K562 (cell line): ENCODE data around the gene IL20. TPM values are rescaled to one million over a fixed set of nuclear protein-coding genes. Genes with fewer than 3 reads are reported as not detected.

Experiments used
- ATAC-seq: fragments of 200-7000 bp; cut with Tn5 transposase; 3 replicates; pipeline ENCODE4 v1.9.1; 2020; ENCODE audit warnings: moderate library complexity
- BruUV-seq: library from RNA; stranded (reverse); fragments of 400-500 nt; replicated peaks from 2 replicates; lab custom pipeline; 2021; lab: Mats Ljungman, UMichigan
- CTCF ChIA-PET: fragments of 300-600 bp; formaldehyde crosslinking; extraction: SDS; loops from one replicate; lab custom pipeline; 2021; ENCODE audit warnings: low intra/inter-chr PET ratio; lab: Yijun Ruan, JAX
- POLR2A ChIA-PET: fragments of 300-600, 350-650 bp; sonication (Branson Sonifier 250); formaldehyde crosslinking; extraction: SDS; loops from one replicate; lab custom pipeline; 2021; ENCODE audit warnings: antibody characterized with exemption, inconsistent platforms; lab: Yijun Ruan, JAX
- DNase-seq, 4 experiments: peaks; one replicate each; pipeline versions ENCODE4 v3.0.0 to v3.0.0-alpha.2; 2011 to 2018; ENCODE audit warnings: low spot score in 3 of 4, mixed read lengths in 3 of 4; ENCODE audit errors: extremely low read depth in 1 of 4
- FAIRE-seq: peaks from 2 replicates; lab custom pipeline; 2011; peaks lifted over from hg19 to GRCh38; lab: Jason Lieb, UNC
- H2AFZ ChIP-seq: 2 replicates; pipeline ENCODE4 v1.6.0; 2011; ENCODE audit warnings: low read depth, low read length, control low read depth, inconsistent platforms
- H3K27ac ChIP-seq: fragments of 200-600 bp; 3 replicates; pipeline ENCODE4 v1.8.0; 2011; ENCODE audit warnings: low read depth, mild to moderate bottlenecking, control low read depth, inconsistent platforms, low read length, moderate library complexity, mixed read lengths; ENCODE audit errors: extremely low read depth
- H3K27me3 ChIP-seq, 2 experiments: fragments of 300-600 bp in 1 of 2; 2 replicates in 1 of 2; 3 replicates in 1 of 2; pipeline versions ENCODE4 v1.6.0 to v1.8.0; 2011; ENCODE audit warnings: inconsistent platforms in 2 of 2, low read length in 2 of 2, mild to moderate bottlenecking in 1 of 2, mixed read lengths in 1 of 2, moderate library complexity in 1 of 2; ENCODE audit not compliant: control insufficient read depth in 2 of 2, insufficient read depth in 2 of 2
- H3K36me3 ChIP-seq: fragments of 300-600 bp; 3 replicates; pipeline ENCODE4 v1.8.0; 2011; ENCODE audit warnings: mild to moderate bottlenecking, low read length, inconsistent platforms; ENCODE audit not compliant: control insufficient read depth, insufficient read depth
- H3K4me1 ChIP-seq, 2 experiments: fragments of 200-600 bp in 1 of 2; replicated peaks in 1 of 2; 2 replicates in 1 of 2; 3 replicates in 1 of 2; pipeline versions ENCODE4 v1.5.1 to v1.8.0; 2011; ENCODE audit warnings: inconsistent platforms in 2 of 2, low read length in 2 of 2, mild to moderate bottlenecking in 1 of 2, mixed read lengths in 1 of 2, moderate library complexity in 1 of 2; ENCODE audit not compliant: control insufficient read depth in 2 of 2, insufficient read depth in 2 of 2
- H3K4me2 ChIP-seq: 2 replicates; pipeline ENCODE4 v1.6.1; 2011; ENCODE audit warnings: low read length, control low read depth, inconsistent platforms, mixed read lengths; ENCODE audit not compliant: insufficient read depth
- H3K4me3 ChIP-seq: fragments of 200-600 bp; sonication (generic), shearing (Covaris generic); 2 replicates; pipeline ENCODE4 v1.5.1; 2016; ENCODE audit warnings: control low read depth, inconsistent platforms
- H3K79me2 ChIP-seq: fragments of 200-600 bp; 3 replicates; pipeline ENCODE4 v1.8.0; 2011; ENCODE audit warnings: low read length, inconsistent platforms; ENCODE audit not compliant: control insufficient read depth, insufficient read depth
- H3K9ac ChIP-seq, 2 experiments: 2 replicates each; pipeline versions ENCODE4 v1.6.0 to v1.6.1; 2011; ENCODE audit warnings: low read depth in 2 of 2, low read length in 2 of 2, control low read depth in 1 of 2, inconsistent platforms in 1 of 2, mild to moderate bottlenecking in 1 of 2, mixed read lengths in 1 of 2; ENCODE audit not compliant: insufficient read depth in 1 of 2
- H3K9me1 ChIP-seq: one replicate; pipeline ENCODE4 v1.6.0; 2011; ENCODE audit warnings: inconsistent platforms, mild to moderate bottlenecking, low read length, moderate library complexity; ENCODE audit not compliant: control insufficient read depth, insufficient read depth
- H3K9me3 ChIP-seq: replicated peaks from 2 replicates; pipeline ENCODE4 v1.5.1; 2011; ENCODE audit warnings: low read depth, low read length, inconsistent platforms; ENCODE audit not compliant: control insufficient read depth, insufficient read depth
- H4K20me1 ChIP-seq: replicated peaks from 2 replicates; pipeline ENCODE4 v1.6.1; 2011; ENCODE audit warnings: low read length, inconsistent platforms, mixed read lengths; ENCODE audit not compliant: control insufficient read depth, insufficient read depth
- ARID1B ChIP-seq: fragments of 450-650 bp; IDR thresholded peaks from 2 replicates; pipeline ENCODE4 v1.6.1; 2016; ENCODE audit warnings: antibody characterized with exemption, mild to moderate bottlenecking, inconsistent platforms
- ATF1 ChIP-seq, 2 experiments: fragments of 450-650 bp in 1 of 2; IDR thresholded peaks; 2 replicates each; pipeline ENCODE4 v1.6.1; 2016; ENCODE audit warnings: missing compliant biosample characterization in 1 of 2, missing genetic modification characterization in 1 of 2
- CCAR2 ChIP-seq: fragments of 200-400 bp; formaldehyde crosslinking; IDR thresholded peaks from 2 replicates; pipeline ENCODE4 v1.6.1; 2017; ENCODE audit warnings: mild to moderate bottlenecking, low read depth, low read length
- EP400 ChIP-seq: fragments of 450-650 bp; IDR thresholded peaks from 2 replicates; pipeline ENCODE4 v1.6.1; 2017; ENCODE audit warnings: antibody characterized with exemption, mild to moderate bottlenecking, moderate library complexity
- GABPB2 ChIP-seq: fragments of 250-450 bp; sonication (Bioruptor Pico); conservative IDR thresholded peaks from 2 replicates; pipeline ENCODE4 v1.5.1; 2021; ENCODE audit warnings: mild to moderate bottlenecking
- PCBP1 ChIP-seq: fragments of 200-400 bp; formaldehyde crosslinking; IDR thresholded peaks from 2 replicates; pipeline ENCODE4 v1.6.1; 2018; ENCODE audit warnings: mild to moderate bottlenecking, low read depth, low read length; ENCODE audit not compliant: poor library complexity, severe bottlenecking
- RREB1 ChIP-seq: fragments of 250-450 bp; sonication (Bioruptor Pico); IDR thresholded peaks from 2 replicates; pipeline ENCODE4 v1.4.0; 2020
- ZBED1 ChIP-seq: IDR thresholded peaks from 2 replicates; pipeline ENCODE4 v1.6.1; 2014
- WGBS: fragments of 100-300 bp; shearing (Covaris generic); methylation state at CpG from one replicate; pipeline ENCODE4 v1.1.6; 2016; ENCODE audit warnings: low coverage, mixed read lengths; ENCODE audit not compliant: insufficient coverage; ENCODE audit errors: missing lambda C conversion rate; 5-methylcytosine and 5-hydroxymethylcytosine counted together
- in situ Hi-C: fragments of 300-500 bp; cut with MboI; formaldehyde crosslinking; loops from 4 replicates; pipeline ENCODE4 v1.15.0; 2018; ENCODE audit warnings: inconsistent platforms, mixed read lengths
- intact Hi-C: fragments of 100-400 bp; cut with micrococcal nuclease; formaldehyde crosslinking; loops from 2 replicates; pipeline ENCODE4 v1.14.2; 2022
- polyA plus RNA-seq, 8 experiments: library from polyadenylated mRNA; depleted of rRNA in 4 of 8; stranded (reverse) in 5 of 8; unstranded in 3 of 8; fragments of >200 nt; fragmentation: Nextera tagmentation in 2 of 8; fragmentation: Illumina TruSeq in 1 of 8; extraction: Ambion mirVana in 2 of 8; extraction: Trizol in 1 of 8; gene quantifications; 2 replicates each; pipeline versions ENCODE4 v1.2.1 to v1.2.3, GENCODE V29; 2011 to 2014; ENCODE audit warnings: inconsistent platforms in 1 of 8, missing spikeins in 1 of 8
- total RNA-seq, 7 experiments: library from RNA; depleted of rRNA in 6 of 7; stranded (reverse); fragments of >200 nt in 6 of 7; fragmentation: Illumina TruSeq in 2 of 7; extraction: Trizol in 2 of 7; gene quantifications; 2 replicates each; pipeline versions ENCODE4 v1.2.1 to v1.2.3, GENCODE V29; 2011 to 2021; ENCODE audit warnings: low replicate concordance in 1 of 7

The IL20 gene
- total and polyA plus RNA-seq, 9 of the 15 experiments (the other 6 are each of a cell fraction or from before 2014, with no cell fraction given): not detected

- Histone ChIP-seq H3K79me2 (no peaks in the 10 kb centered on the region), H3K4me2 (no peak overlapping the region), H3K9ac (no peak overlapping the region), H3K9me3 (no peaks in the 10 kb centered on the region), H3K27ac (no peak overlapping the region)
- no peak for FAIRE-seq
- DNase-seq: no peak
- intact Hi-C loops: no loop called here
- TF ChIP-seq CCAR2 (no peak), ZBED1 (no peak), GABPB2 (CRISPR knock-in tag) (no peak), ATF1 (CRISPR knock-in tag; IDR thresholded peaks at IDR 0.05) (no peak), ATF1 (tag; IDR thresholded peaks at IDR 0.05) (no peak), EP400 (no peak), ARID1B (no peak), RREB1 (CRISPR knock-in tag) (no peak), PCBP1 (no peak)
- TF ChIP-seq, all 486 proteins: peak for 0
- no peaks in the 10 kb centered on the region for H3K36me3 ChIP-seq
- H3K4me3 ChIP-seq: no peak overlapping the region
- 3% methylated on average over 10 of the region's 11 CpGs for WGBS
- H2AFZ ChIP-seq: no peak overlapping the region
- in situ Hi-C loops: no loop called here
- ChIA-PET POLR2A (interaction anchor here (0.6 to 0.7 kb wide), 2 partner anchors 8 to 30 kb away, joined by 3 read pairs; no protein-coding TSS in a partner anchor), CTCF (no interaction called here)
- no TSS peak for BruUV-seq
- H3K9me1 ChIP-seq: no peaks in the 10 kb centered on the region
- no peaks in the 10 kb centered on the region; a peak in 1 of 5 replicates for H3K4me1 ChIP-seq
- no peak for ATAC-seq
- peaks cover 36 to 70% of the 10 kb centered on the region in 2 experiments for H3K27me3 ChIP-seq
- H4K20me1 ChIP-seq: no peaks in the 10 kb centered on the region
Observed at GRCh38 chr1:206898089-206898914, 32.9 kb downstream of the IL20 start.
